Activated T-helper 1 cell treated with anti-CD3 and anti-CD28 coated beads, Interleukin-12 subunit alpha, Interleukin-12 subunit beta, Interleukin-2, Interleukin-4 antibody, amounts not matched to agents 30 ng/mL and 10 ng/mL and 1 ng/mL, durations not matched to agents 14 hours and 24 hours and 36 hours (primary cell): ENCODE results near the gene ENSA. TPM values are rescaled to one million over a fixed set of nuclear protein-coding genes. Genes with fewer than 3 reads are reported as not detected.
"Not testable (repeated sequence)": the region's sequence is repeated elsewhere in the genome, so short reads cannot be mapped to it uniquely, and the experiment has no call there.

Experiments
- DNase-seq: peaks from one replicate; pipeline ENCODE4 v3.0.0; 2021; ENCODE audit warnings: low spot score
- H3K27ac Mint-ChIP-seq: one replicate; pipeline ENCODE4 v1.8.0; 2021; ENCODE audit warnings: mild to moderate bottlenecking, mixed read lengths
- H3K27me3 Mint-ChIP-seq: one replicate; pipeline ENCODE4 v1.8.0; 2022; ENCODE audit warnings: mild to moderate bottlenecking, moderate library complexity, mixed read lengths; ENCODE audit not compliant: insufficient read depth
- H3K36me3 Mint-ChIP-seq: one replicate; pipeline ENCODE4 v1.8.0; 2021; ENCODE audit warnings: low read depth, mixed read lengths
- H3K4me1 Mint-ChIP-seq: one replicate; pipeline ENCODE4 v1.8.0; 2021; ENCODE audit warnings: low read depth, mixed read lengths
- H3K4me3 Mint-ChIP-seq: one replicate; pipeline ENCODE4 v1.8.0; 2021; ENCODE audit warnings: mild to moderate bottlenecking, moderate library complexity, mixed read lengths
- H3K9me3 Mint-ChIP-seq: one replicate; pipeline ENCODE4 v1.8.0; 2021; ENCODE audit warnings: mixed read lengths
- intact Hi-C: fragments of 100-400 bp; cut with micrococcal nuclease; formaldehyde crosslinking; loops from one replicate; pipeline ENCODE4 v1.15.1; 2024
- total RNA-seq: library from RNA; stranded (reverse); gene quantifications from 2 replicates; pipeline ENCODE4 v1.2.3, GENCODE V29; 2022

Gene ENSA
- total RNA-seq, 1 donor from 2014 or later: 285 TPM

GRCh38 chr1:150638430-150638829 is 9.0 kb upstream of the ENSA start:
- not testable (repeated sequence) for H3K9me3 Mint-ChIP-seq

GRCh38 chr1:150634839-150635622 is 5.6 kb upstream of the ENSA start:
- H3K27me3 Mint-ChIP-seq, H3K36me3 Mint-ChIP-seq, H3K27ac Mint-ChIP-seq, intact Hi-C loops, DNase-seq, H3K9me3 Mint-ChIP-seq, H3K4me1 Mint-ChIP-seq, H3K4me3 Mint-ChIP-seq: not testable (repeated sequence)

More at GRCh38 chr1:150638430-150638829, 9.0 kb upstream of the ENSA start:
- DNase-seq, H3K36me3 Mint-ChIP-seq, H3K27ac Mint-ChIP-seq, H3K4me3 Mint-ChIP-seq, intact Hi-C loops, H3K4me1 Mint-ChIP-seq, H3K27me3 Mint-ChIP-seq: not testable (repeated sequence)

GRCh38 chr1:150628766-150629114 is 672 bp downstream of the ENSA start:
- H3K9me3 Mint-ChIP-seq: no peaks in the 10 kb centered on the region
- H3K4me1 Mint-ChIP-seq: peaks cover 49% of the 10 kb centered on the region
- H3K36me3 Mint-ChIP-seq: peaks cover 37% of the 10 kb centered on the region
- H3K27ac Mint-ChIP-seq: no peak overlapping the region
- DNase-seq: no peak
- intact Hi-C loops: loop anchor here (1.0 to 5.0 kb wide), 13 partner anchors 17 to 528 kb away; partner anchors contain the start of genes CDC42SE1, CTSS, GOLPH3L and MCL1
- H3K27me3 Mint-ChIP-seq: peaks cover 1% of the 10 kb centered on the region
- no peak overlapping the region for H3K4me3 Mint-ChIP-seq

- intact Hi-C loops: loop anchor here (2.0 to 5.0 kb wide), 6 partner anchors 141 to 529 kb away; partner anchors contain the start of genes CDC42SE1, RPRD2, TARS2 and TNFAIP8L2
- Mint-ChIP-seq H3K27me3 (peaks cover 1% of the 10 kb centered on the region), H3K36me3 (peaks cover 44% of the 10 kb centered on the region), H3K4me3 (no peak overlapping the region), H3K27ac (no peak overlapping the region), H3K9me3 (no peaks in the 10 kb centered on the region), H3K4me1 (peaks cover 57% of the 10 kb centered on the region)
- DNase-seq: no peak
These were observed 1.5 kb downstream of the ENSA start for GRCh38 chr1:150627826-150628410.

- no peak for DNase-seq
- Mint-ChIP-seq H3K36me3 (peaks cover 51% of the 10 kb centered on the region), H3K4me3 (peak overlapping the region; percentile 48), H3K27ac (peak overlapping the region; percentile 74), H3K4me1 (peaks cover 72% of the 10 kb centered on the region), H3K9me3 (no peaks in the 10 kb centered on the region), H3K27me3 (no peaks in the 10 kb centered on the region)
- intact Hi-C loops: loop anchor here (5.0 kb wide), 4 partner anchors 139 to 431 kb away; partner anchors contain the start of genes CDC42SE1, RPRD2 and TARS2
These were observed 3.3 kb downstream of the ENSA start for GRCh38 chr1:150626150-150626549.

- H3K4me1 Mint-ChIP-seq: peaks cover 79% of the 10 kb centered on the region
- not testable (repeated sequence) for DNase-seq, H3K27me3 Mint-ChIP-seq, H3K9me3 Mint-ChIP-seq
- H3K4me3 Mint-ChIP-seq: peak overlapping the region; percentile 57
- intact Hi-C loops: loop anchor here (1.0 kb wide), 1 partner anchor 11 kb away; no protein-coding TSS in a partner anchor
- H3K36me3 Mint-ChIP-seq: peaks cover 59% of the 10 kb centered on the region
- H3K27ac Mint-ChIP-seq: peak overlapping the region; percentile 83
These were observed 4.9 kb downstream of the ENSA start for GRCh38 chr1:150624546-150624945.

- peaks cover 63% of the 10 kb centered on the region for H3K36me3 Mint-ChIP-seq
- intact Hi-C loops: loop anchor here (1.0 kb wide), 1 partner anchor 11 kb away; no protein-coding TSS in a partner anchor
- not testable (repeated sequence) for H3K27me3 Mint-ChIP-seq, DNase-seq, H3K4me3 Mint-ChIP-seq, H3K9me3 Mint-ChIP-seq
- H3K27ac Mint-ChIP-seq: peak overlapping the region; percentile 83
- H3K4me1 Mint-ChIP-seq: peaks cover 83% of the 10 kb centered on the region
These were observed 5.3 kb downstream of the ENSA start for GRCh38 chr1:150624134-150624533.

GRCh38 chr1:150622303-150622975 is 7.0 kb downstream of the ENSA start:
- peaks cover 56% of the 10 kb centered on the region for H3K36me3 Mint-ChIP-seq
- no peaks in the 10 kb centered on the region for H3K27me3 Mint-ChIP-seq
- H3K4me3 Mint-ChIP-seq: peak overlapping the region; percentile 48
- H3K4me1 Mint-ChIP-seq: peaks cover 75% of the 10 kb centered on the region
- intact Hi-C loops: no loop called here
- DNase-seq: no peak
- no peaks in the 10 kb centered on the region for H3K9me3 Mint-ChIP-seq
- peak overlapping the region; percentile 85 for H3K27ac Mint-ChIP-seq

- Mint-ChIP-seq H3K27me3 (no peaks in the 10 kb centered on the region), H3K36me3 (peaks cover 56% of the 10 kb centered on the region), H3K4me3 (peak overlapping the region; percentile 56), H3K4me1 (peaks cover 76% of the 10 kb centered on the region), H3K27ac (peak overlapping the region; percentile 85), H3K9me3 (no peaks in the 10 kb centered on the region)
- intact Hi-C loops: loop anchor here (1.0 kb wide), 1 partner anchor 60 kb away; no protein-coding TSS in a partner anchor
- peak; percentile 45 for DNase-seq
These were observed 7.7 kb downstream of the ENSA start for GRCh38 chr1:150621497-150622302.

GRCh38 chr1:150620919-150621318 is 8.5 kb downstream of the ENSA start:
- Mint-ChIP-seq H3K27me3 (no peaks in the 10 kb centered on the region), H3K27ac (no peak overlapping the region), H3K4me1 (peaks cover 78% of the 10 kb centered on the region), H3K4me3 (no peak overlapping the region), H3K36me3 (peaks cover 58% of the 10 kb centered on the region), H3K9me3 (no peaks in the 10 kb centered on the region)
- DNase-seq: no peak
- intact Hi-C loops: loop anchor here (1.0 kb wide), 1 partner anchor 60 kb away; no protein-coding TSS in a partner anchor

- no peaks in the 10 kb centered on the region for H3K27me3 Mint-ChIP-seq
- peaks cover 78% of the 10 kb centered on the region for H3K4me1 Mint-ChIP-seq
- peak overlapping the region; percentile 40 for H3K27ac Mint-ChIP-seq
- no peak for DNase-seq
- H3K9me3 Mint-ChIP-seq: no peaks in the 10 kb centered on the region
- peak overlapping the region; percentile 15 for H3K4me3 Mint-ChIP-seq
- intact Hi-C loops: no loop called here
- peaks cover 53% of the 10 kb centered on the region for H3K36me3 Mint-ChIP-seq
These were observed 9.6 kb downstream of the ENSA start for GRCh38 chr1:150619576-150620509.
